HG03378 (cell line): ENCODE measurements around the gene POU2F3.

Experiments used
- ATAC-seq: cut with Tn5 transposase; IDR thresholded peaks from one replicate; pipeline ENCODE4 v1.9.1; 2021; ENCODE audit warnings: mild to moderate bottlenecking, moderate library complexity; ENCODE audit not compliant: unreplicated experiment

Gene POU2F3

DNA sequence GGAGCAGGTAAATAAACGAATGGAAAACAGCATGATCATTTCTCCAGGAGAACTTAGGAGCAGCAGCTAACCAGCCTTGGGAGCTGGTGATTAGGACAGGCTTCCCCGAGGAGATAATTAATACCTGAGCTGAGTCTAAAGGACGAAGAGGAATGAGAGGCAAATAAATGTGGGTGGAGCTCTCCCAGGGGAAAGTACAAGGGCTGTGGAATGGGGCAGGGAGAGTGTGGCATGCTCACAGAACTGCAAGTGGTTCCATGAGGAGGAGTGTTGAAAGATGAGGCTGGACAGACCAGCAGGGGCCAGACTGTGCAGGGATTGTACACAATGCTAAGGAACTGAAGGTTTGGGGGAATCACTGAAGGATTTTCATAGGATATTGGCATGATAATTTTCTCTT lies 70.9 kb downstream of the POU2F3 start:
- ATAC-seq, result no peak

DNA sequence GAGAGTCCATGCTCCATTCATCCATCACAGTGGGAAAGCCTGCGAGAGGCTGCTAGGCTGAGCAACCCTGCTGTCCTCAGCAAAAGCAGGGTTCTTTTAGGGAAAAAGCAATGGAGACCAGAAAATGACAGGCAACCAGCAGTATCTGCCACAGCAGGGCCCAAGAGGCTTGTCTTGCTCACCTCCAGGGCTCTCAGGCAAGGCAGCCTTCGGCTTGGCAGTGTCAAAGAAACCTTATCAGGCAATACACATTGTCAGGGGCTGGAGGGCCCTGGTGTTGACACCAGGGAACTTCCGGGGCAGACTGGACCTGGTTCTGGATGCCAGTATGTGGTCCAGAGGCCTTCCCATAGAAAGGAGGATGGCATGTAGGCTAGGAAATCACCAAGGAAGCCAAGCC lies 74.9 kb downstream of the POU2F3 start:
- no peak for ATAC-seq

DNA sequence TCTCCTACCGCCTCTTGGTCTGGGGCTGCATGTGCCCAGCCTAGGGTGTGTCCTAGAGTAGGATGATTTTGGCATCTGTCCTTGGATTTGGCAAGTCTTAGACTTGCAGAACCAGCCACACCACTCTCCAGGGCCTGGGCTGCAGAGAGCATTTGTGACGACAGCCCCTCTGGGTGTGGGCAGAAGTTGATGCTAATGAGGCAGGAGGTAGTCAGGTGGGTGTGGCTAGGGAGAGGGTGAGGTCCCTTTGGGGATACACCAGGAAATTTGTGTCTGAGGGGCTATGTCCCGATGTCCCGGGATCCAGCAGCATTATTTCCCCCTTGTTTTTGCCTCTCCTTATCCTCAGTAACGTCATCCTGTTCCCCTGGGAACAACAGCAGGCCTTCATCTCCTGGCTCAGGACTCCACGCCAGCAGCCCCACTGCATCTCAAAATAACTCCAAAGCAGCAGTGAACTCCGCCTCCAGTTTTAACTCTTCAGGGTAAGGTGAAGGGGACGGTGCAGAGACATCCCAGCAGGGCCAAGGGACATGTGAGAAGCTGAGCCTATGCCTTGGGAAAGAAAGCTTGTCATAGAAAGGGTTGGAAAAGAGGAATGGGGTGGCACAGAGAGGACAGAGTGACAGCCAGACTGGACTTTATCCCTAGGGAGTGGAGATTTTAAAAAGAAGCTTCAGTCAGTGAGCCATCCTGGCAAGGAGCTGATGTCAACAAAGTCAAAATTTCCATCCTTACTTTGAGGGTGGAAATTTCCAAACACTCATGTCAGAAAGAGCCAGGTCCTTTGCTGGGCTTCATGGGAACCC lies 77.1 kb downstream of the POU2F3 start:
- ATAC-seq, result no peak

DNA sequence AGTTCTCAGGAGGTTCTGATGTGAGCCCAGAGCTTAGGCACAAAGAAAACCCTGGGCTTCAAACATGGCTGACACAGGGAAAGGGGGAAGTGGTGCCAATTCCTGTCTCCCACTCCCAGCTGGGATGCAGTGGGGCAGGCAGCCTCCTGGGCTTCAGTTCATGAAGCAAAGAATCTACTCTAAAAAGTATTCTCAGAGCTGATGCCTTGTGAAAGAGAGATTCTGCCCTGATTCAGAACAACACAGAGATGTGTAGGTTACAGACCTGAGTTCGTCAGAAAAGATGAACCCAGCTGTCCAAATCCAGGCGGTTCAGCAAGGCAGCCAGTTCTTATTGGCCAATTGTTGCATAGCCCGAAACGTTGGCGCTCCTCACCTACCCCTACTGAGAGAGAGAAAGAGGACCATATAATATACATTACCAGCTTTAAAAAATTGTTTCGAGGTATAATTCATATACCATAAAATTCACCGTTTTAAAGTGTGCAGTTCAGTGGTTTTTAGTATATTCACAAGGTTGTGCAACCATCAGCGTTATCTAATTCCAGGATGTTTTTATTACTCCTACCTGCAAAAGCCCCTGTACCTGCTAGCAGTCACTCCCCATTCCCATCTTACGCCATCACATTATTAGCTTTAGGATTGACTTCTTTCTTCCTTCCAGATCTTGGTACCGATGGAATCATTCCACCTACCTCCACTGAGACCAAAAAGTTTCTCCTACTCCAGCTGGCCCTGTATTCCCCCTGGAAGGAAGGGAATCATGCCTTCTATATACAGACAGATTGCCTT lies 77.9 kb downstream of the POU2F3 start:
- ATAC-seq, result no peak

DNA sequence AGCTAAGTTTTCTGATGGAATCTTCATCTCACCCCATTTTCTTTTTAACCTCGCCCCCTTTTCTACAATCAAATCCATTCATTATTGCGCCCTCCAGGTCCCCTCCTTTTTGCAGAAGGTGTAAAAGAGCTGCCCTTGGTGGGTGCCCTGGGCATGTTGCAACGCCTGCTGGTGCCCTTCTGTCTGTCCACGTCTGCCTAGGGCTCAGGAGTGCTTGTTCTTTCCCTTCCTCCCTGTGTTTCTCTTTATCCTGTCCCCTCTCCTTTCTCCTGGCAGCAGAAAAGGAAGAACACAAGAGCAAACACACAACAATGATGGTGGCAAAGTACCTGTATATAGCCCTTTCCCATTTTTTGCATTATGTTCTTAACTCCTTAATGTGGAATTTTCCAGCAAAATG lies 79.0 kb downstream of the POU2F3 start:
- no peak for ATAC-seq

DNA sequence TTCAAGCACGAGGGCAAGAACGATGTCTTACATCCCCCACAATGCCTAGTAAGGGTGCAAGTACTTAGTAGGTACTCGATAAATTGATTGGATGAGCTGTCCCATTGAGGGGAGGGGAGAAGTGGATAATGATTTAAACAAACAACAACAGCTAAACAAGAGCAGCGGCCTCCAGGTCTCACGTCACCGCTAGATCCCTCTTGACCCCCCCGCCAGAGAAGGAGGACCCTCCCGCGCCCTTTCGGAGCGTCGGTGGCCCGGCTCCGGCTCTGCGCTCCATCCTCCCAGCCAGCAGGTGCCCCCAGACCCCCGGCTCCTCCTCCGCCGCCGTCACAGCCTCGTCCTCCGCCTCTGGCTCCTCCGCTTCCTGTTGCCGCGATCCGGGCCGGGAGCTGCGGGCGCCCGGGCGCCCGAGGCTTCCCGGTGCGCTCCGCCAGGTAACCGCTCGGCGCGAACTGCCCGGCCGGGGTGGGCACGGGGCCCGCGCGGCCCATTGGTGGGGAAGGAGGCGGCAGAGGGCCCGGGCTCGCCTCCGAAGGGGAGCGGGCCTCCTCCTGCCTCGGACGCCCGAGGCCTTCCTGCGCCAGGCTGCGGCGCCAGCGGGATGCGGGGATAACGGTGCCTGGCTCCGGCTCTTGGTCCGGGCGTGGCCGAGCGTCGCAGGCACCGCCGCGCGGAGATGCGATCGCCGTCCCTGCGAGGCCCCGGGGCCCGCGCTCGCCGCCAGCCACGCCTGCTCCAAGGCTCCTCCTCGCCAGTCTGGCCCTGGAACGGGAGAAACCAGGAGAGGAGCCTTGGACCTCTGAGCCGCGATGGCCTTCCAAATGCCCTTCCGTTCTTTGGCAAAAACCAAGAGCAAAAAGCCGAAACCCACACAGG lies 85.2 kb downstream of the POU2F3 start, which contains the start of gene TLCD5:
Gene TLCD5, plus strand, starts transcription at position 368 of the 879 bp plus-strand sequence. CDS start 2,143 bp downstream, outside the sequence.
- ATAC-seq, result no peak

DNA sequence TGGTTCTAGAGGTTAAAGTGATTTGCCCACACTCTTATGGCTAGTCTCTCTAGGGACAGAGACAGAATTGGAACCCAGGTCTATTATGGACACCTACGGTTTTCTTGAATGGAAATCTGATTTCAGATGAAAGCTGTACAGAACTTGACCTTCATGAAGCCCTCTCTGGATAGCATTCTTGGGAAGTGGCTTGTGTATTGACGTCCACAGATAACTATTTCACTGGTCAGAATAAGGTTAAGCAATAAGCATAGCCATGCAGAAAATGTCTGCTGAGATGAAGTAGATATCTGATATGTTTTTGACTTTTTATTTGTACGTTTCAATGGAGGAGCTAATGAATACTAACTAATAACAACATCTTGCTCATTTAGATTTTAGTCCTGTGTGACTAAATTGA lies 86.3 kb downstream of the POU2F3 start:
- no peak for ATAC-seq

DNA sequence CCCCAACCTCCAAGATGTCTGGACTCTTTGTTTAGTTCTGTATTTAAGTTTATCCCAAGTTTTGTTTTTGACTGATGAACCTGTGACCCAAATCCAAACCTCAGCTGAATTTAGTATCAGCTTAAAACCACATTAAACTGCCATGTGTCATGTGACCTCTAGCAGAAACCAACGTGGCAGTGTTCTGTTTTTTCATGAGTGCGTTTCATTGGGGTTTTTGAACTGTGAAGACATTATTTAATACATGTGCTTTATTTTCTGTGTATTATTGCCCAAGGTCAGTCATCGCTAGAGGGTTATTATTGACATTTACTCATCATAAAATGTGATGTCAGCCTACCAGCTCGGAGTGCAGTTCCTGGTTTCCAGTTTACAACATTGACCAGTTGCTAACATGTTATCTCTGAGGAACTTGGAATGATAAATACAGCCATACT lies 86.9 kb downstream of the POU2F3 start:
- ATAC-seq, result no peak

DNA sequence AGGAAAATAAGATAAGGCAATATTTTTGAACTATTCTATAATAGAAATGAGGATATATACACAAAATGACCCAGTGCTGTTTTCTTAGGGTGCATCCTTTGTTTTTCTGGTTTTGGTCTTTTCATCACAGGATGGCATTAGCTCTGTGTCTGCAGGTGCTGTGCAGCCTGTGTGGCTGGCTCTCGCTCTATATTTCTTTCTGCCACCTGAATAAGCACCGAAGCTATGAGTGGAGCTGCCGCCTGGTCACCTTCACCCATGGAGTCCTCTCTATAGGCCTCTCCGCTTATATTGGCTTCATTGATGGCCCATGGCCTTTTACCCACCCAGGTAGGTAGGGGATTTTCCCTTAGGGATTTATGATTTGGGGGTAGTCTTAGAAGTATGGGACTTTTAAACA lies 87.4 kb downstream of the POU2F3 start:
- ATAC-seq, result no peak

DNA sequence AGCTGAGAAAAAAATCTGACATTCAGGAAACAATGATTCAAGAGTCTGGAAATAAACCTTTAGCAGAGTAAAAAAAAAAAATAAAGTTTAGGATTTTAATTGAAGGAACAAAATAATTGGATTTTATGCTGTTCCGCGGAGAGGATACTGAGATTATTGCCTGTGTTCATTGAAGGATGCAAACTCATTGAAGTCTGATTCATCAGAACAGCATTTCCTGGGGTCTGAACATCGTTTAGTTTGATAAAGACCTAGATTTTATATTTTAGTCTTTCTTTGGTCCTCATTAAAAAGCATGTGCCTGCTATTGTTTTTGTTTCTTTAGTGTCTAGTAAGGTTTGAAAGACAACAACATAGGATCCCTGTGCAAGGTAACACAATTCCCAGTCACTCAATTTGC lies 89.6 kb downstream of the POU2F3 start:
- ATAC-seq, result no peak

DNA sequence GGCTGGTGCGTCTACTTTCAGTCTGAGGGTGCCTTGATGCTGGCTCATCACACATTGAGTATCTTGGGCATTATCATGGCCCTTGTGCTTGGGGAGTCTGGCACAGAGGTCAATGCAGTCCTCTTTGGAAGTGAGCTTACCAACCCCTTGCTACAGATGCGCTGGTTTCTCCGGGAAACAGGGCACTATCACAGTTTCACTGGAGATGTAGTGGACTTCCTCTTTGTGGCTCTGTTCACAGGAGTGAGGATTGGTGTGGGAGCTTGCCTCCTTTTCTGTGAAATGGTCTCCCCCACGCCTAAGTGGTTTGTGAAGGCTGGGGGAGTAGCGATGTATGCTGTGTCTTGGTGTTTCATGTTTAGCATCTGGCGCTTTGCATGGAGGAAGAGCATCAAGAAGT lies 90.1 kb downstream of the POU2F3 start:
- no peak for ATAC-seq

DNA sequence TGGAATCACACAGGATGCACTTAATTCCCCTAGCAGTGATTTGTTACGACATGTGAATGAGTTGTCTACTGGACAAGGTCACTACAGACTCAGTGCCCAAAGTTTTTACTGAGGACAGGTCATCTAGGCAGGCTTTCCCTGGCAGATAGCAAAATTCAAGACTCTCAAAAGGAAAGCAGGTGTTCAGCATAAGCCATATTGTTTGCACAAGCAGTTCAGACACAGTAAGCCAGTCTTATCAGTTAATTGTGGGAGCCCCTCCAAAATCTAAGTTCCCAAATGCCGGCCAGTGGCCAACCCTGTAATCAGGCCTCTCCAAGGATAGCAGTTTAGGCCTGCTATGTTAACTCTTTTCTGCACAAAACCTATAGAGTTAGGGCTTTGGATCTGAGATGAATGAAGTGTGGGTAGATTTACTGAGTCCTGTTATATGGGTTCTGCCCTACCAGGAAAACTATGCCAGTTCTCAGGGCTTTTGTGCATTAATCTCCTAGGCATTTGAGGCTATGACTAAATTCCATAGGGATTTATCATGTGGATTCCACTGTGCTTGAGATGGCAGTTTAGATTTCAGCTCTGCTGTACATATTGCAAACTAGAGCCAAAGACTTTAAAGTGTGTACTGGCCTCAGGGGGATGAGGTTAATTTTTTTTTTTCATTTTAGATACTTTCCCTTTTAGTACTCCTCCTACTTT lies 91.5 kb downstream of the POU2F3 start:
- ATAC-seq, result no peak

DNA sequence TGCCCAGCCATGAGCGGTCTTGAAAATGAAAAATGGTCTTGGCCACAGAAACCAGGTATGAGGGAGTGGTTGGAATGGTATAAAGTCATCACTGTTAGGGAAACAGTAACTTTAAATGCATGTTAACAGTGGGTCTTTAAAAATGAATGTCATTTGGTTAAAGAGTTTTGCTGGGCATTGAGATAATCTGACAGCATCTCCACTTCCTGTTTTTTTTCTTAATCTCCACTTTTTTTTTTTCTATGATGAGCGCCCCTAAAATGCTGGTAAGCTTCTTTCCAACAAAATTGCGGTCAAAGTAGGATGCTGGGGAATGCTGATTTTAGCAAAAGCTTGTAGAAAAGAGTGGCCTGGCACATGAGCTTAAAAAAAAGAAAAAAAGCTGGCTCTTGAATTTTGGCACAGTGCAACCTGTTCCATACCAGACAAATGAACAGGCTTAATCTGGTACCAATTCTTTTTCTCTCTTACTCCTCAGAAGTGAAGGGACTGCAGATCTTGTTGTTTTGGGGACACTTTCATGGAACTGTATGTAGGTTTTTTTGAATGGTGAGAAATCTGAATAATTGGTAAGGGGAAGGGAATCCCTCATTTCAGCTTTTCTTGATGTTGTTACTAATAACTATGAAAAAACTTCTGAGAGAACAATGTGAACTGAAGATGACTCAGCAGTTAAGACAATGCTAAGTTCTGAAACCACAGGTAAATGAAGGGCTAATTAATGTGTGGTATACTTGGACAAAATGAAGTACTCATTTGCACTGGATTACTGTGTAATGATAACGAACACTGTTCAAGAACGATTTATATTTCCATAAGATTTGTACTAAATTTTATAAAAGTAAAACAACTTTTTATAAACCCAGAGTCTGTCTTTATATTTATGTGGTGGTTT lies 93.1 kb downstream of the POU2F3 start:
- ATAC-seq, result no peak

DNA sequence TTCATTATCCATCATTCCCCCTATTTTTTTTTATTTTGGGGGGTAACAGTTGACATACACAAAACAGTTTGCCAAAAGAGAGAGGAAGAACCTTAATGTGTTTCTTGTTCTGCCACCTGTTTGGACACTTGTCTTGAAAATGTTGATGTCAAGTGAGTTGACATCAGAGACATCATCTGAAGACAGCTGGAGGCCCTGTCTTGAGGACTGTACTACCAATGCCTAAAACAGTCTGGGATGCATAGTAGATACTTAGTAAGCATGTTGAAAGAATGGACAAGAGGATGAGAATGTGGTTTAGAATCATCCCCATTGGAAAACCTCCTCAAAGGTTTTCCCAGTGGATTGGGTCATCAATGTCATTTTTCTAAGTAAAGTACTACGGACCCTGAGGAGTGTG lies 93.9 kb downstream of the POU2F3 start:
- ATAC-seq, result no peak

DNA sequence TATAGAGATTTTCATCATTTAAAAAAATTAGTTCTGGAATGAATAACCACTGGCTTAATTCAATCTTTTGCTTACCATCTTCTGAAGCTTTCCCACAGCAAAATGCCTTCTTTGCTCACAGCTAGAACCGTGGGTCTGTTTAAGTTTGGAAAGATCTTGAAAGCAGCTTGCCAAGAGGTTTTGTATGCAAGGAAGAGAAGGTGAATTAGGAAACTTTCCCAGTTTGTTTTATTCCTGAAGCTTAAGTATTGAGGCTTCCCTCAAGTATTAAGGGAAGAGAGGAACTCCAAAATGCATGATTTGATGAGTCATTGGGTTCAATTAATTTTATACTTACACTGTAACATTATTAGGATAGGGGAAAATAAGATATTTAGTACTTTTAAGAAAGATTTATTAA lies 94.4 kb downstream of the POU2F3 start:
- no peak for ATAC-seq

DNA sequence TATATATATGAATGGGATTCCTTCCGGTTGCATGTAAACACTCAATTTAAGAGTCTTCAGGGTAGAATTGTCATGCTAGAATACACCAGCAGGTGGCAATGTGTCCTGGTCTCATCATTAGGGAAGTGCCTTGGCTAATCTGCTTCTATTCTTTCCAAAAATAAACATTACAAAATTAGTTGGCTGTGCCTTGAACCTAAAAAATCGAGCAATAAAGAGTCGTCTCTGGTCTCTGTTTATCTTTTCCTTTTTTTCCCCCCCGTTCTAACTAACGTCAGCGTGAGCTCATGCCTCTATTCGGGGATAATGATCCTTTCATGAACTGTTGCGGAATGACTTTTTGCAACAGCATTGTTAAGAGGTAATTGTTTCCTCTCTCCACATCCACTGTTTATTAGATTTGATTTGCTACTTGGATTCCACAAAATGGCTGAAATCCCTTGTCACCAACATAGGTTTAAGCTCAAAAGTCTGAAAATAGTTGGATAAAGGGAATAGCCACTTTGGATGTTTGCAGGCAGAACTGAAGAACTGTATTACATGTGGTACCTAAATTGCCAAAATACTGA lies 95.0 kb downstream of the POU2F3 start:
- peak; percentile 42 for ATAC-seq

DNA sequence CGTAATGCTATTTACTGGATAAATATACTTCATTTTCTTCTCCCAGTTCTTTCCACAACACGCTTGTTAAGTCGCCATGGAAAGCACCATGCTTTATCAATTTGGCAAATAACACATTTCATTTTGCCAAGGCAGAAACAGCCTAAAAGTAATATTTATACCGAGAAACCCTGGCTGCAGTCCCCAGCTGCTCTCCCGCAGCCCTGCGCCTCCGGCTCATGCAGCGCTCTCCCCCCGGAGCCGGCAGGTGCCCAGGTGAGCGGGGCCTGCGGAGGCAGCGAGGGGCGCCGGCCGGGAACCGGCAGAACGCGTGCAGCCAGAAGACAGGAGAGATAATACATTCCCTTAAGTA lies 95.6 kb downstream of the POU2F3 start:
- ATAC-seq, result no peak

DNA sequence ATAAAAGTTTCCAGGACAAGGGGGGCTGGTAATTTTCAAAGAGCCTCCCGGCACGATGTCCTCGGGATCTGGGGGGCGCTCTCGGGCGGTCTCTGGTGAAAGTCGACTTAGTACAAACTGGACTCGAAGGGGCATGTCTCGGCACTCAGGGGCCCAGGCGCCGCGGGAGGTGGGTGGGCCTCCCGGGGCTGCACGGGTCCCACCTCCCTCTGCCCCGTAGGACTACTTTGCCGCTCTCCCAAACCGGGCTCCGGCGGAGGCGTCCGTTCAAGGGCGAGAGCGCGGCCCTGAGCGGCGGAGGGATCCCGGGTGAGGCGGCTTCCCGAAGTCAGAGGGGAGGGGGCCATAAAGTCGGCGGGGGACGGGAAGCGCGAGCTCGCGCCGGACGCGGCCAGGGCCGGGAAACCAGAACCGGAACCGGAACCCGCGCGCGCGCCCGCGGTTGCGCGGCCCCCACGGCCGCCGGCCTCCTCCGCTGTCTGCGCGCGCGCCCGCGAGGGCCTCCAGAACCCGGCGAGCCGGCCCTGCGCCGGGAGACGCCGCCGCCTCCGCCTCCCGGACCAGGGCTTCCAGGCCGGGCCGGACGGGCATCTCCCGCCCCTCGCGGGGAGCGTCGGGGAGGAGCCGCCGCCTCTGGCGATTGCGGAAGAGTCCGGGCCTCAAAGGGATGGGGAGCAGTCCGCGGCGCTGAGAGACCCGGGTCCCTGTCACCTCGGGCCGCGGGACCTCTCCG lies 96.1 kb downstream of the POU2F3 start, which contains the start of gene ARHGEF12:
Gene ARHGEF12, plus strand, starts transcription at position 506 of the 733 bp plus-strand sequence. CDS start 831 bp downstream, outside the sequence.
- ATAC-seq, result no peak
